ENCODE measurements around the gene DCDC2B.

GRCh38 chr1:32220746-32221580 is 12.1 kb downstream of the DCDC2B start:
- TF ChIP-seq, protein P1, sequence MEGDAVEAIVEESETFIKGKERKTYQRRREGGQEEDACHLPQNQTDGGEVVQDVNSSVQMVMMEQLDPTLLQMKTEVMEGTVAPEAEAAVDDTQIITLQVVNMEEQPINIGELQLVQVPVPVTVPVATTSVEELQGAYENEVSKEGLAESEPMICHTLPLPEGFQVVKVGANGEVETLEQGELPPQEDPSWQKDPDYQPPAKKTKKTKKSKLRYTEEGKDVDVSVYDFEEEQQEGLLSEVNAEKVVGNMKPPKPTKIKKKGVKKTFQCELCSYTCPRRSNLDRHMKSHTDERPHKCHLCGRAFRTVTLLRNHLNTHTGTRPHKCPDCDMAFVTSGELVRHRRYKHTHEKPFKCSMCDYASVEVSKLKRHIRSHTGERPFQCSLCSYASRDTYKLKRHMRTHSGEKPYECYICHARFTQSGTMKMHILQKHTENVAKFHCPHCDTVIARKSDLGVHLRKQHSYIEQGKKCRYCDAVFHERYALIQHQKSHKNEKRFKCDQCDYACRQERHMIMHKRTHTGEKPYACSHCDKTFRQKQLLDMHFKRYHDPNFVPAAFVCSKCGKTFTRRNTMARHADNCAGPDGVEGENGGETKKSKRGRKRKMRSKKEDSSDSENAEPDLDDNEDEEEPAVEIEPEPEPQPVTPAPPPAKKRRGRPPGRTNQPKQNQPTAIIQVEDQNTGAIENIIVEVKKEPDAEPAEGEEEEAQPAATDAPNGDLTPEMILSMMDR (IDR thresholded peaks at IDR 0.05; ENCODE audit: low read depth, low read length): no peak
- TF ChIP-seq EZH2phosphoT487 (IDR thresholded peaks at IDR 0.05; ENCODE audit: low read depth): no peak
